H1 (cell line): ENCODE results near the gene IL31. TPM values are rescaled to one million over a fixed set of nuclear protein-coding genes. Genes with fewer than 3 reads are reported as not detected.

Experiments
- CTCF ChIA-PET: fragments of 300-600 bp; sonication (Branson Sonifier 250); formaldehyde crosslinking; loops from one replicate; lab custom pipeline; 2021; ENCODE audit not compliant: partially characterized antibody; lab: Charles Lee
- POLR2A ChIA-PET: fragments of 300-600 bp; sonication (Branson Sonifier 250); formaldehyde crosslinking; loops from one replicate; lab custom pipeline; 2021; ENCODE audit warnings: inconsistent platforms; ENCODE audit not compliant: partially characterized antibody; lab: Charles Lee
- DNase-seq, 2 experiments: peaks; one replicate each; pipeline versions ENCODE4 v3.0.0 to v3.0.0-alpha.2; 2010 to 2022; ENCODE audit warnings: low spot score in 2 of 2, low read depth in 1 of 2, mixed read lengths in 1 of 2
- FAIRE-seq: peaks from 2 replicates; lab custom pipeline; 2011; peaks lifted over from hg19 to GRCh38; lab: Jason Lieb, UNC
- H2AFZ ChIP-seq: 2 replicates; pipeline ENCODE4 v1.8.1; 2012; ENCODE audit warnings: low read length, inconsistent platforms
- H2AK5ac ChIP-seq: 2 replicates; pipeline ENCODE4 v1.6.1; 2013; ENCODE audit warnings: low read depth, low read length
- H2BK120ac ChIP-seq: replicated peaks from 2 replicates; pipeline ENCODE3; 2013; ENCODE audit warnings: low read depth, low read length, inconsistent platforms
- H2BK12ac ChIP-seq: 2 replicates; pipeline ENCODE4 v1.6.1; 2013; ENCODE audit warnings: low read depth, low read length
- H2BK15ac ChIP-seq: 2 replicates; pipeline ENCODE4 v1.6.1; 2013; ENCODE audit warnings: low read length
- H2BK20ac ChIP-seq: 2 replicates; pipeline ENCODE4 v1.6.1; 2013; ENCODE audit warnings: low read length
- H2BK5ac ChIP-seq: 2 replicates; pipeline ENCODE4 v1.6.1; 2013; ENCODE audit warnings: low read depth, low read length
- H3K14ac ChIP-seq: 2 replicates; pipeline ENCODE4 v1.6.1; 2013; ENCODE audit warnings: inconsistent platforms; ENCODE audit not compliant: insufficient read length
- H3K18ac ChIP-seq: 2 replicates; pipeline ENCODE4 v1.6.1; 2013; ENCODE audit warnings: low read length; ENCODE audit errors: extremely low read depth
- H3K23ac ChIP-seq: 2 replicates; pipeline ENCODE4 v1.6.1; 2013; ENCODE audit warnings: inconsistent platforms; ENCODE audit not compliant: insufficient read length
- H3K23me2 ChIP-seq: 2 replicates; pipeline ENCODE4 v1.6.1; 2013; ENCODE audit warnings: low read depth, low read length
- H3K27ac ChIP-seq: 2 replicates; pipeline ENCODE4 v1.6.1; 2011; ENCODE audit warnings: low read depth, low read length, inconsistent platforms
- H3K27me3 ChIP-seq, 4 experiments: replicated peaks in 1 of 4; 1 replicate in 1 of 4; 2 replicates in 3 of 4; pipeline versions ENCODE4 v1.6.1 to v1.8.1; 2011 to 2013; ENCODE audit warnings: low read length in 3 of 4, mild to moderate bottlenecking in 3 of 4, inconsistent platforms in 2 of 4, mixed read lengths in 2 of 4, moderate library complexity in 1 of 4; ENCODE audit not compliant: control insufficient read depth in 3 of 4, insufficient read depth in 3 of 4; ENCODE audit errors: extremely low read depth in 1 of 4
- H3K36me3 ChIP-seq, 4 experiments: 2 replicates each; pipeline versions ENCODE4 v1.6.1 to v1.8.1; 2011 to 2013; ENCODE audit warnings: mild to moderate bottlenecking in 4 of 4, low read length in 3 of 4, moderate library complexity in 2 of 4, control low read depth in 1 of 4, inconsistent platforms in 1 of 4; ENCODE audit not compliant: insufficient read depth in 4 of 4, control insufficient read depth in 2 of 4
- H3K4ac ChIP-seq: replicated peaks from 2 replicates; pipeline ENCODE3; 2013; ENCODE audit warnings: low read length, low read depth, mixed read lengths, inconsistent platforms; ENCODE audit not compliant: insufficient read length
- H3K4me1 ChIP-seq, 4 experiments: replicated peaks in 1 of 4; 1 replicate in 1 of 4; 2 replicates in 3 of 4; pipeline versions ENCODE4 v1.6.1 to v1.8.1; 2011 to 2013; ENCODE audit warnings: low read length in 3 of 4, inconsistent platforms in 2 of 4, mixed read lengths in 1 of 4; ENCODE audit not compliant: insufficient read depth in 4 of 4, control insufficient read depth in 3 of 4
- H3K4me2 ChIP-seq, 2 experiments: 2 replicates each; pipeline versions ENCODE4 v1.6.1 to v1.8.1; 2011 to 2013; ENCODE audit warnings: low read depth in 2 of 2, low read length in 2 of 2, control low read depth in 1 of 2, inconsistent platforms in 1 of 2, mild to moderate bottlenecking in 1 of 2; ENCODE audit not compliant: insufficient read depth in 1 of 2
- H3K4me3 ChIP-seq, 4 experiments: fragments of 200-600, 300-600 bp in 1 of 4; sonication (generic), shearing (Covaris generic), sonication (Bioruptor Twin) in 1 of 4; 2 replicates each; pipeline versions ENCODE4 v1.5.1 to v1.8.1; 2011 to 2016; ENCODE audit warnings: low read length in 4 of 4, low read depth in 3 of 4, control low read depth in 2 of 4, inconsistent platforms in 2 of 4, mild to moderate bottlenecking in 2 of 4, mixed read lengths in 1 of 4, moderate library complexity in 1 of 4; ENCODE audit not compliant: insufficient read depth in 2 of 4; ENCODE audit errors: extremely low read depth in 1 of 4
- H3K56ac ChIP-seq: replicated peaks from 2 replicates; pipeline ENCODE3; 2013; ENCODE audit warnings: low read depth, mild to moderate bottlenecking, mixed read lengths, low read length, inconsistent platforms; ENCODE audit not compliant: insufficient read length
- H3K79me1 ChIP-seq: 2 replicates; pipeline ENCODE4 v1.6.1; 2013; ENCODE audit warnings: low read depth, low read length, control low read depth
- H3K79me2 ChIP-seq, 2 experiments: 2 replicates each; pipeline versions ENCODE4 v1.6.1 to v1.8.1; 2012 to 2013; ENCODE audit warnings: low read length in 2 of 2, mild to moderate bottlenecking in 2 of 2, inconsistent platforms in 1 of 2; ENCODE audit not compliant: insufficient read depth in 2 of 2, control insufficient read depth in 1 of 2
- H3K9ac ChIP-seq, 4 experiments: replicated peaks in 1 of 4; 1 replicate in 1 of 4; 2 replicates in 3 of 4; pipeline versions ENCODE4 v1.6.1 to v1.8.1; 2011 to 2013; ENCODE audit warnings: low read depth in 3 of 4, low read length in 3 of 4, control low read depth in 2 of 4, mild to moderate bottlenecking in 2 of 4, moderate library complexity in 2 of 4, inconsistent platforms in 1 of 4; ENCODE audit errors: extremely low read depth in 1 of 4
- H3K9me3 ChIP-seq, 2 experiments: 2 replicates each; pipeline versions ENCODE4 v1.6.1 to v1.8.1; 2012 to 2013; ENCODE audit warnings: mild to moderate bottlenecking in 2 of 2, moderate library complexity in 2 of 2, control low read depth in 1 of 2, inconsistent platforms in 1 of 2, low read depth in 1 of 2, low read length in 1 of 2, mixed read lengths in 1 of 2; ENCODE audit not compliant: insufficient read depth in 2 of 2
- H4K20me1 ChIP-seq, 2 experiments: replicated peaks in 1 of 2; 2 replicates each; pipeline versions ENCODE3 to v1.8.1; 2011 to 2013; ENCODE audit warnings: inconsistent platforms in 2 of 2, low read length in 2 of 2, mild to moderate bottlenecking in 1 of 2; ENCODE audit not compliant: insufficient read depth in 2 of 2, control insufficient read depth in 1 of 2
- H4K5ac ChIP-seq: 2 replicates; pipeline ENCODE4 v1.6.1; 2013; ENCODE audit warnings: low read length, low read depth, mixed read lengths, inconsistent platforms; ENCODE audit not compliant: insufficient read length
- H4K8ac ChIP-seq: 2 replicates; pipeline ENCODE4 v1.8.0; 2013; ENCODE audit warnings: mild to moderate bottlenecking, moderate library complexity, low read length, inconsistent platforms; ENCODE audit not compliant: insufficient read depth; ENCODE audit errors: extremely low read depth
- H4K91ac ChIP-seq: replicated peaks from 2 replicates; pipeline ENCODE3; 2013; ENCODE audit warnings: low read length, mixed read lengths, inconsistent platforms; ENCODE audit not compliant: insufficient read length
- RBBP5 ChIP-seq: IDR thresholded peaks from 2 replicates; pipeline ENCODE4 v1.7.1; 2012; ENCODE audit warnings: low read depth, mild to moderate bottlenecking, inconsistent platforms, low read length, moderate library complexity, borderline replicate concordance
- WGBS, 2 experiments: shearing (Covaris generic) in 1 of 2; methylation state at CpG; one replicate each; pipeline versions ENCODE4 v1.1.6 to v1.1.7; 2013 to 2015; ENCODE audit warnings: low lambda C conversion rate in 2 of 2, mixed read lengths in 2 of 2, inconsistent platforms in 1 of 2, low coverage in 1 of 2, missing lambda C conversion rate in 1 of 2; ENCODE audit not compliant: insufficient replicate concordance in 2 of 2, insufficient coverage in 1 of 2, insufficient read length in 1 of 2; ENCODE audit errors: extremely low coverage in 1 of 2, missing lambda C conversion rate in 1 of 2; 5-methylcytosine and 5-hydroxymethylcytosine counted together
- polyA plus RNA-seq, 7 experiments: library from polyadenylated mRNA; depleted of rRNA in 3 of 7; stranded (reverse) in 5 of 7; unstranded in 2 of 7; fragments of >200 nt in 5 of 7; fragments of 200-250 nt in 2 of 7; gene quantifications; 1 replicate in 5 of 7; 2 replicates in 1 of 7; 4 replicates in 1 of 7; pipeline versions ENCODE4 v1.2.1 to v1.2.3, GENCODE V29; 2011 to 2013; ENCODE audit warnings: missing spikeins in 2 of 7, mixed read lengths in 2 of 7
- total RNA-seq: library from RNA; stranded (reverse); fragmentation: NEBNext Ultra II Directional; extraction: Animal tissue kit (Norgen Biotek cat#: 25700); gene quantifications from 2 replicates; pipeline ENCODE4 v1.2.1, GENCODE V29; 2021

IL31 gene
- total and polyA plus RNA-seq, 2 of the 8 experiments (the other 6 are each of a cell fraction or from before 2014, with no cell fraction given) = not detected

GRCh38 chr12:122166422-122167349, 7.3 kb downstream of the IL31 start:
- H3K14ac ChIP-seq = no peak overlapping the region
- H2BK12ac ChIP-seq = no peak overlapping the region
- no peak overlapping the region for H3K18ac ChIP-seq
- no peak for DNase-seq
- no peak for FAIRE-seq
- ChIA-PET CTCF (interaction anchor here (0.6 to 2.5 kb wide), 14 partner anchors 8 to 1161 kb away, joined by 3 to 8 read pairs (median 4); no protein-coding TSS in a partner anchor), POLR2A (interaction anchor here (0.6 kb wide), 1 partner anchor 205 kb away, joined by 4 read pairs; no protein-coding TSS in a partner anchor)
- H2BK20ac ChIP-seq = no peak overlapping the region
- H3K56ac ChIP-seq = no peak overlapping the region
- H3K27ac ChIP-seq = no peak overlapping the region
- H3K4me3 ChIP-seq = no peak overlapping the region
- no peak for TF ChIP-seq RBBP5
- H2BK5ac ChIP-seq = no peak overlapping the region
- H3K4me1 ChIP-seq = no peaks in the 10 kb centered on the region; a peak in 1 of 7 replicates
- no peak overlapping the region for H2AK5ac ChIP-seq
- no peak overlapping the region for H2BK15ac ChIP-seq
- no peaks in the 10 kb centered on the region for H3K9me3 ChIP-seq
- no peaks in the 10 kb centered on the region for H3K79me1 ChIP-seq
- no peak overlapping the region for H3K4ac ChIP-seq
- no peaks in the 10 kb centered on the region for H4K20me1 ChIP-seq
- H3K23ac ChIP-seq = no peak overlapping the region
- H2BK120ac ChIP-seq = no peak overlapping the region
- 92% methylated on average over 22 of the region's 22 CpGs; no CpG with 5 or more reads in 1 of the 2 experiments for WGBS, 2 experiments
- no peak overlapping the region for H2AFZ ChIP-seq
- H3K36me3 ChIP-seq = no peaks in the 10 kb centered on the region
- no peak overlapping the region for H4K8ac ChIP-seq
- no peak overlapping the region for H3K4me2 ChIP-seq
- H3K9ac ChIP-seq = no peak overlapping the region
- H3K79me2 ChIP-seq = no peaks in the 10 kb centered on the region
- H4K91ac ChIP-seq = no peak overlapping the region
- no peaks in the 10 kb centered on the region for H3K23me2 ChIP-seq
- H4K5ac ChIP-seq = no peak overlapping the region
- no peaks in the 10 kb centered on the region for H3K27me3 ChIP-seq
